HUES6 (cell line): Measurements from ENCODE around the gene DMWD.

ENCODE experiments used
- H3K27ac ChIP-seq: 2 replicates; pipeline ENCODE4 v1.7.0; 2013; ENCODE audit warnings: low read depth, mild to moderate bottlenecking, low read length, inconsistent platforms
- H3K27me3 ChIP-seq: 2 replicates; pipeline ENCODE4 v1.6.1; 2013; ENCODE audit warnings: low read length; ENCODE audit not compliant: control insufficient read depth, insufficient read depth
- H3K36me3 ChIP-seq: 2 replicates; pipeline ENCODE4 v1.6.1; 2013; ENCODE audit warnings: low read length; ENCODE audit not compliant: control insufficient read depth, insufficient read depth
- H3K4me1 ChIP-seq: 2 replicates; pipeline ENCODE4 v1.6.1; 2013; ENCODE audit warnings: low read length; ENCODE audit not compliant: control insufficient read depth, insufficient read depth
- H3K4me3 ChIP-seq: 2 replicates; pipeline ENCODE4 v1.5.1; 2013; ENCODE audit warnings: low read depth, low read length
- H3K9ac ChIP-seq: one replicate; pipeline ENCODE4 v1.6.1; 2013; ENCODE audit warnings: mild to moderate bottlenecking, low read length
- H3K9me3 ChIP-seq: 2 replicates; pipeline ENCODE4 v1.6.1; 2013; ENCODE audit warnings: low read depth, low read length; ENCODE audit not compliant: control insufficient read depth, insufficient read depth

DMWD gene

GRCh38 chr19:45745606-45746005 is 47.0 kb downstream of the DMWD start:
- H3K36me3 ChIP-seq: no peaks in the 10 kb centered on the region
- H3K27me3 ChIP-seq: no peaks in the 10 kb centered on the region
- H3K9ac ChIP-seq: no peak overlapping the region
- H3K4me1 ChIP-seq: peaks cover 6% of the 10 kb centered on the region; the same call in 1 of the 2 replicates
- no peak overlapping the region for H3K27ac ChIP-seq
- H3K9me3 ChIP-seq: no peaks in the 10 kb centered on the region
- H3K4me3 ChIP-seq: no peak overlapping the region

GRCh38 chr19:45742969-45743368 is 49.7 kb downstream of the DMWD start:
- Histone ChIP-seq H3K27me3 (no peaks in the 10 kb centered on the region), H3K36me3 (no peaks in the 10 kb centered on the region), H3K4me1 (peaks cover 6% of the 10 kb centered on the region; the same call in 1 of the 2 replicates), H3K4me3 (no peak overlapping the region), H3K9me3 (no peaks in the 10 kb centered on the region), H3K27ac (no peak overlapping the region), H3K9ac (no peak overlapping the region)

GRCh38 chr19:45739498-45740439 is 52.9 kb downstream of the DMWD start:
- Histone ChIP-seq H3K9me3 (no peaks in the 10 kb centered on the region), H3K27me3 (no peaks in the 10 kb centered on the region), H3K9ac (no peak overlapping the region), H3K27ac (no peak overlapping the region), H3K4me1 (no peaks in the 10 kb centered on the region; the same call in 1 of the 2 replicates), H3K36me3 (no peaks in the 10 kb centered on the region), H3K4me3 (no peak overlapping the region)

GRCh38 chr19:45733160-45733810 is 59.4 kb downstream of the DMWD start, which contains the start of gene MEIOSIN:
TSS of gene MEIOSIN (plus strand) at chr19:45733439. CDS start at chr19:45735377, 1,938 bp downstream.
- Histone ChIP-seq H3K4me3 (no peak within 1 kb of the TSS), H3K27me3 (no peaks in the 10 kb centered on the region), H3K4me1 (peaks cover 1% of the 10 kb centered on the region; the same call in 1 of the 2 replicates), H3K9ac (no peak within 1 kb of the TSS), H3K27ac (no peak within 1 kb of the TSS), H3K9me3 (no peaks in the 10 kb centered on the region), H3K36me3 (no peaks in the 10 kb centered on the region)
